ENCODE results near the gene POU6F2.

POU6F2 gene

DNA sequence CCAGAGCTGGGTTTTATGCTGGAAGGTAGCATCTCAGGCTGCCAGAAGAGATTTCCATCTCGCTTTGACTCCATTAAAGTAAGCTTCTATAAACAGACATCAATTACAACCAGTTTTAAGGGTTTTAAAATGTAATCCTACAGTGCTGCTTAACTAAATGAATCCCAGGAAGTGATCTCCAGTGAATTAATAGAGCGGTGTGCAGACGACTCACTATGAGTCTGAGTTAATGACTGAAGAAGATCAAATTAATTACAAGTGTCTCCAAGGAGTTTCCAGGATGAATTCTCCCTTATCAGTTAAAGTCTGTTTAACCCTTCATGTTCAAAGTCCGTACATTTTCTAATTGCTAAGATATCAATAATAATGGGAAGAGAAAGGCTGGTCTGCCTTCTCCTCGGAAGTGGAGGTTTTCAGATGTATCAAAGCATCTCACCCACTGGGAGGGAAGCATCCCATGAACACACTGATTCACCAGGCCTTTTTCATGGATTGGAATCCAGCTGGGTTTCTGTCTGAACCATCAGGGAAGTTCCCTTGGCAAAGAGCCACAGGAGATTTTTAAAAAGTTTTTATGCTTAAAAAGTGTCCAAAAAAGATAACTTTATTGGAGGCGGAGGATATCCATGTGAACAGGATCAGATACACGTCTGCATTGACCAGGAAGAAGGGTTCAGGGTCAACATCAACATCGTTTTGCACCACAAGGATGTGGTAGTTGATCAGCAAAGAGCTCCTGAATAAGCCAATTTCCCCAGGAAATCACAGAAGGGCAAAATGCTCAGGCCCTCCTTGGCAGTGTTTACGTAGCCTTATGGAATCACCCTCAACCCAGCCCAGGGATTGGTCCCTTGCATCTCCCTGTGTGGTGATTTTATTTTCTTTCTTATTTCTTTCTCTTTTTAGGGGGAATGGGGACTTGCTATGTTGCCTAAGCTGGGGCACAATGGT is 288.2 kb downstream of the POU6F2 start:
- no peak for DNase-seq

GRCh38 chr7:39269034-39269433 is 291.3 kb downstream of the POU6F2 start:
- DNase-seq = no peak

DNA sequence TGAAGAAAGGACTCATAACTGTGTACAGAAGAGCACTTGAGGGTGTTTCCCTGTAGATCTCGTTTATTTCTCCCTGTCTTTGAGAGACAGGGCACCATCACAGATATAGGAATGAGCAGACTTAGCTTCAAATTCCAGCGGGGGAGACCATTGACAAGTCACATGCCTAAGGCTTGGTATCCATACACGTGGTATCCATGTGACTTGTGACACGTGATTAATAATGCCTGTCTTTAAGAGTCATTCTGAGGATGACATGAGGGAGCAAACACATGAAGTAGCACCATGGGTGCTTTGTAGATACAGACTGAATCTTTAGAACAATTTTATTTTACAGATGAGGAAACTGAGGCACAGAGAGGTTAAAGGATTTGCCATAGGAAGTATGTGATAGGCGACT is 292.3 kb downstream of the POU6F2 start:
- no peak for DNase-seq

DNA sequence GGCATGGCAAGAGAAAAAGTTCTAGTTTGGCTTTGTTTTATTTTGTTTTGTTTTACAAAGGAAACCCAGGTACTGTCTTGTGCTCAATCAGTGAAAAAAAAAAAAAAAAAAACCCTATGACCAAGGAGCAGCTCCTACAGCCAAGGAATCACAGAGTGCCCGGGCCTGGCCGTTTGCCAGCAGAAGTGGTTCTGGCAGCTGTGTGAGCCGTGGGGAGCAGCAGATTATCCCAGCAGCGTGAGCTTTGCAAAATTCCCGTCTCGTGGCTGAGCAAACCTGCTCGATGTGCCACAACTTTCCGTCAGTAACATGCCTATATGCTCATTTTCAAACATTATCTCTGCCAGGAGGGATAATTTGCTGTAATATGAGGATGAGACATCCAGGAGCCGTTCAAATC is 293.7 kb downstream of the POU6F2 start:
- no peak for DNase-seq

DNA sequence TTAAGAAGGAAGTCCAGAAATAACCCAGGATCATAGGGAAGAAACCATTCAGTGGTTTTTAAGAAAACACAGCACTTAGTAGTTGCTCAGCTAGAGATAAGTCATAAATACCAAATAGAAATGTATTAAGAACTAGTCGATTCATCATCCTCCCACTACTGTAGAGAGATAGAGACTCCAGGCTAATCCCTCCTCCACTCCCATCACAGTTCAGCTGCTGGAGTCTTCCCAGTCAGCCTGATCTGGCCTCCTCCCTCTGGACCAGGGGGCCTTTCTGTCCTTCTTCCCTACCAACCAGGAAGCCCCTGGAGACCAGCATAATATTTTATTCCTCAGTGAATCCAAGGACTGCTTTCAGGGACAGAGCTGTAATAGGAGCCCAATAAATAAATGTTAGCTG is 294.4 kb downstream of the POU6F2 start:
- no peak for DNase-seq

GRCh38 chr7:39272691-39273090 is 295.0 kb downstream of the POU6F2 start:
- DNase-seq = no peak

DNA sequence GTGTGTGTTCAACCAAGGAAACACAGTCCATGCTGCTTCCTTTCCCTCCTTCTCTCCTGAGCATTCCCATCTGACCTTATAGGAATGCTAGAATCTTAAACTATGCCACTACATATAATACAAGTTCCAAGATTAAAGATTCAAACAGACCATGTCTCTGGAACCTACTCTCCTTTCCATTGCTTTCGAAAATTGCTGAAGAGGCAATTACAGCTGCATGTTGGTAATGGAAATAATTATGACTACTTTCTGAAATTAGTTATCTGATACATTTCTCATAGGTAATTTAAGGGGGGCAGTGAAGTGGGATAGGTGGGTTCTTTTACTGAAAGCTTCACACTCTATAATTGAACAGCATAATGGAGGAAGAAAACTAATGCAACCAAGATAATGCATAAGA is 302.6 kb downstream of the POU6F2 start:
- no peak for DNase-seq

DNA sequence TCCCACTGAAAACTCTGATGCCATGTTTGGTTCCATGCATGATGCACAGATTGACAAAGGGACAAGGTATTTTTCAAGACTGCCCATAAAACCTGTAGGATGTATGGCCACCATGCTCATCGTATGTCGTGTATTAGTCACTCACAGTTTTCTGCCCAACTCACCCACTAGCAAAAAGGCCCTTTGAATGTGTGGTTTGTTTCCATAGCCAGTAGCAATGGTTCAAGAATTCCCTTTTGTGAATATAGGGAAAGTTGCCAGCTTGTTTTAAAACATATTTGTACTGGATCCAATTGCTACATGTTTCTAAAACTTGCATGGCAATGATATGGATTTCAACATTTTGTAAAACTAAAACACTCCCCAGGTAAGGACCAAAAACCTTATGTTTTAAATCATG is 307.5 kb downstream of the POU6F2 start:
- DNase-seq = no peak

DNA sequence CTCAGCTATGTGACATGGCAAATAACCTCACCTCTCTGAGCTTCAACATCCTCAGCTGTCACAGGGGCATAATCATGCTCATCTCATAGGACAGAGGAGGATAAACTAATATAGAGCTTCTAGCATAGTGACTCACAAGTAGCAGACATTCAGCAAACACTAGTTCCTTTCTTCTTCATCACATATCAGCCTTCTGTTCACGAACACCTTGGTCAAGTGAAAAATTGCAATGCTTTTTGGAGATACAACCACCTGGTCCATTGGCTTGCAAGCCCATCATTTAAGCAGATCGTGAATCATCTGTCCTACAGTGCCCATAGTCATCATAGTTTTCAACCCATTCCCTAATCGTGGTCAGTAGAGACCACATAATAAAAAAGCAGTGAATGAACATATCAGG is 310.6 kb downstream of the POU6F2 start:
- no peak for DNase-seq

GRCh38 chr7:39291628-39292410 is 314.1 kb downstream of the POU6F2 start:
- DNase-seq = no peak

GRCh38 chr7:39293056-39293823 is 315.5 kb downstream of the POU6F2 start:
- no peak for DNase-seq

GRCh38 chr7:39294022-39294421 is 316.3 kb downstream of the POU6F2 start:
- DNase-seq = no peak

DNA sequence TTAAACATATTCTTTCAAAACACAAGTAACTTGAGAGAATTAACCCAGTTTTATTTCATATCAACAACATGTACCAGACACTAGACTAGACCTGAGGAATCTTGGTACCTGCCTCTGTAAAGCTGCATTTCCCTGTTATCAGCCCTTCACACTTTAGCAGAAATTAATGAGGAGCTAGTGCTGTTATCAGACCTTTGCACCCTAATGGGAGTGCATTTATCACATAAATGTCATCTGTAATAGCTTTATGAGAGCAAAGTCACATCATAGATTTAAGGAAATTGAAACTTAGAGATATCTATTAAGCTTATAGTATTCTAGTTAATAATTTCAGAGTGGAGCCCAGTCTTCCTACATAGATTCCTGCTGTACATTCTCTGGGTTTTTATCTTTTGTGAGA is 318.1 kb downstream of the POU6F2 start:
- DNase-seq = no peak

GRCh38 chr7:39299695-39300094 is 322.0 kb downstream of the POU6F2 start:
- DNase-seq = no peak

- no peak for DNase-seq
These were observed 322.6 kb downstream of the POU6F2 start for GRCh38 chr7:39300276-39300675.

DNA sequence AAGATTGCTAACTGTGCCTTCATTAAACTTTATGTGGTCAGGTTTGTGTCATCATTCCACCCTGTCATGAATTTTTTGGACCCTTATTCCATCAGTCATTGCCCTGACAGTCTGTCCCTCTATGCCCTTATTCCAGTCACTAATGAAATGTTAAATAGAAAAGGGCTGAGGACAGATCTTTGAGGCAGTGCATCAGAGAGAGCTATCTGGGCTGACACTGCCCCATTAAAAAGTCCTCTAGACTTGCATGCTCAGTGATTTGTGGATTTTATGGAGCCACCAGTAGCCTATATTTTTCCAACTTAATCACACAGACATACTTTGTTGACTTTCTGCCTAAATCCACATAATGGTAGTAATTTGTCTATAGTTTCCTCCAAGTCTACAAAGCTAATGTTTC is 323.8 kb downstream of the POU6F2 start:
- no peak for DNase-seq

DNA sequence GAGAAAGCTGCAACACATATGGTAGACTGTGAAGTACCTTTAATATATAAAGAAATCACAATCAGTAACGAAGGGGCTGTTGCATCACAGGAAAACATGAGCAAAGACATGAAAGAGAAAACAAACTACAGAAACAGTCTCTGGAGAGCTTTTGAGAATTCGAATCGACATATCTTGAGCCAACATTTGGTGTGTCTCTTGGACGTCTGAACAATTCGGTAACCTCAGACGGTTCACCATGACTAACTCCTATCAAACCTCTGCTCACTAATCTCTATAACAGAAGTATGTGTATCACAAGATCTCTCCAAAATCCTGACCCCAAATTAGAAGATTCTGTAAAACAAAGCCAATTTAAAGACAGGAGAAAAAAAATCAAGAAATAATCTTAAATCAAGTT is 326.5 kb downstream of the POU6F2 start:
- DNase-seq = no peak

DNA sequence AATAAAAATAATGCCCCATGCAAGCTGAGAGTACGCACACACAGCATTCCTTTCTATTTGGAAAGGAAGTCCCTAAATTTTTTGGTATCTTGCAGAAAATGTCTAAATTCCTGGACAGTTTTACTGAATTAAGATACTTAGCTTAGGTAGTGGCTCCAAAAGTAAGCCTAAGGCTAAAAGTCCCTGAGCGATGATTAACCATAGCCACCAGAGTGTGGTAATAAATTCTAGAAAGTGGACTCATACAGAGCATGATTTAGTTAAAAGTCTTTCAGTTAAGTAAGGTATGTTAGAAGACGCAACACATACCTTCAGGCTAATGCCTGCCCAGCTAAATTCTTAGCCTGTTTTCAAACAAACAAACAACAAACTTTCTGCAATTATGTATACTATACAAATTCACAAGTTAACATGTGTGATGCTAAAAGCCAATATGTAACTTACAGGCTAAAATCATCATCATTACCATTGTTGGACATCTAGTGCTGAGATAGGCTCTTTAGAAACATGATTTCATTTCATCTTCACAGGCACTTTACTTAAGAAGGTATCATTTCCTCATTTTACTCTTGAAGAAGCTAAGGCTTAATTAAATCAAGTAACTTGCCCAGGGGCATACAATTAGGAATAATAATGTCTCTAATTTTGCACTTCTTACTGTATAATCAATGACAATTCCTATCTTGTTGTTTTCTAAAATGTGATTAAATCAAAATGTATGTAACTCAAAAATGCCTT is 327.1 kb downstream of the POU6F2 start:
- DNase-seq = no peak

- no peak for DNase-seq
These were observed 328.4 kb downstream of the POU6F2 start for GRCh38 chr7:39306016-39306570.

- no peak for DNase-seq
These were observed 333.0 kb downstream of the POU6F2 start for GRCh38 chr7:39310699-39311098.

DNA sequence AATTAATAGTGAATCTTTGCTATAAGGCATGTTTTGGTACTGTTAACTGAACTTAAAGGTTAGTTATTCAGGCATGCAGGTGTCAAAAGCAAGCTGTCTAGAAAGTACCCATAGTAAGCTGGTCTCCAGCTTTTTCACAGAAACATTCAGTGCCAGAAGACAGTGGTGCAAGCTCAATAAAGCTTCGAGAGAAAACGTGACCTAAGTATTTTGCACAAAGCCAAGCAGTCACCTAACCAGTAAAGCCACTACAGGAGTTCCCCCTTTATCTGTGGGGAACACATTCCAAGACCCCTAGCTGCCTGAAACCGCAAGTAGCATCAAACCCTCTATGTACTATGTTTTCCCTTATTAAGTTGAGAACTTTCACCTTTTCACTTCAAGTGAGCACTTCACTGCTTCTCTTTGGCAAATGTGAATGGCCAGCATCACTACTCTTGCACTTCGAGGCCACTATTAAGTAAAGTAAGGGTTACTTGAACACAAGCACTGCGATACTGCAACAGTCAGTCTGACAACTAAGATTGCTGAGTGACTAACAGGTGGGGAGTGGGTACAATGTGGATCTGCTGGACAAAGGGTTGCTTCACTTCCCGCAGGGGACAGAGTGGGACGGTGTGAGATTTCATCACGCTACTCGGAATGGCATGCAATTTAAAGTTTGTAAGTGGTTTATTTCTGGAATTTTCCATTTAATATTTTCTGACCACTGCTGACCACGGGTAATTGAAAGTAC is 334.7 kb downstream of the POU6F2 start:
- no peak for DNase-seq

GRCh38 chr7:39313376-39313775 is 335.7 kb downstream of the POU6F2 start:
- DNase-seq = no peak

Measured in stimulated activated CD4-positive, alpha-beta T cell treated with anti-CD3 and anti-CD28 coated beads, Interleukin-4, amount 100 ng/mL, for 4 hours (primary cell).